Measurements from ENCODE around the gene SOX18. TPM values are rescaled to one million over a fixed set of nuclear protein-coding genes. Genes with fewer than 3 reads are reported as not detected.

The SOX18 gene
- total RNA-seq, 3 donors from 2014 or later (not counting 1 experiment from before 2014, with no cell fraction given): not detected

GRCh38 chr20:64009811-64010387, 39.5 kb downstream of the SOX18 start:
- Mint-ChIP-seq H3K4me3 (no peak overlapping the region), H3K27ac (peak overlapping the region; percentile 77), H3K9me3 (no peaks in the 10 kb centered on the region), H3K27me3 (ENCODE audit: low read depth in 2 of 2) (no peaks in the 10 kb centered on the region), H3K4me1 (peaks cover 25 to 32% of the 10 kb centered on the region in 2 donors), H3K36me3 (peaks cover 7% of the 10 kb centered on the region)
- no peak for TF ChIP-seq CTCF (IDR thresholded peaks at IDR 0.05)
- H3K9me3 ChIP-seq (ENCODE audit: control insufficient read depth, insufficient read depth, low read length): peaks cover 16% of the 10 kb centered on the region
- ATAC-seq (peak in 2 of 3 donors; percentile 19 to 26), DNase-seq (no peak)
- peaks cover 44% of the 10 kb centered on the region for H3K36me3 ChIP-seq (ENCODE audit: control insufficient read depth, insufficient read depth, low read length)
- intact Hi-C loops (cut with micrococcal nuclease): no loop called here
- no peaks in the 10 kb centered on the region for H3K27me3 ChIP-seq (ENCODE audit: control insufficient read depth, insufficient read depth, low read length)
- peaks cover 37% of the 10 kb centered on the region for H3K4me1 ChIP-seq (ENCODE audit: control insufficient read depth, insufficient read depth, low read length)
- no peak overlapping the region for H3K4me3 ChIP-seq (ENCODE audit: low read length)
- 43% methylated on average over 13 of the region's 13 CpGs for WGBS (ENCODE audit: insufficient coverage)
- H3K27ac ChIP-seq (ENCODE audit: low read length): peak overlapping the region; percentile 49

- no peak overlapping the region for H3K27ac Mint-ChIP-seq
- no peak overlapping the region for H3K27ac ChIP-seq (ENCODE audit: low read length)
- H3K9me3 ChIP-seq (ENCODE audit: control insufficient read depth, insufficient read depth, low read length): peaks cover 12% of the 10 kb centered on the region
- TF ChIP-seq CTCF (IDR thresholded peaks at IDR 0.05): no peak
- peaks cover 15 to 16% of the 10 kb centered on the region in 2 donors for H3K4me1 Mint-ChIP-seq
- 73% methylated on average over 3 of the region's 3 CpGs for WGBS (ENCODE audit: insufficient coverage)
- peaks cover 54% of the 10 kb centered on the region for H3K36me3 ChIP-seq (ENCODE audit: control insufficient read depth, insufficient read depth, low read length)
- H3K36me3 Mint-ChIP-seq: peaks cover 7% of the 10 kb centered on the region
- peaks cover 21% of the 10 kb centered on the region for H3K4me1 ChIP-seq (ENCODE audit: control insufficient read depth, insufficient read depth, low read length)
- no peaks in the 10 kb centered on the region for H3K27me3 ChIP-seq (ENCODE audit: control insufficient read depth, insufficient read depth, low read length)
- no peak overlapping the region for H3K4me3 ChIP-seq (ENCODE audit: low read length)
- intact Hi-C loops (cut with micrococcal nuclease): no loop called here
- ATAC-seq (no peak), DNase-seq (no peak)
- H3K4me3 Mint-ChIP-seq: no peak overlapping the region
- no peaks in the 10 kb centered on the region for H3K9me3 Mint-ChIP-seq
- H3K27me3 Mint-ChIP-seq (ENCODE audit: low read depth in 2 of 2): no peaks in the 10 kb centered on the region
These were observed 42.5 kb downstream of the SOX18 start for GRCh38 chr20:64006902-64007301.

GRCh38 chr20:64006490-64006889, 42.9 kb downstream of the SOX18 start:
- DNase-seq (no peak), ATAC-seq (no peak)
- no peak for TF ChIP-seq CTCF (IDR thresholded peaks at IDR 0.05)
- H3K9me3 ChIP-seq (ENCODE audit: control insufficient read depth, insufficient read depth, low read length): peaks cover 11% of the 10 kb centered on the region
- no peaks in the 10 kb centered on the region for H3K27me3 Mint-ChIP-seq (ENCODE audit: low read depth in 2 of 2)
- H3K4me1 Mint-ChIP-seq: peaks cover 15 to 16% of the 10 kb centered on the region in 2 donors
- no peaks in the 10 kb centered on the region for H3K27me3 ChIP-seq (ENCODE audit: control insufficient read depth, insufficient read depth, low read length)
- no peaks in the 10 kb centered on the region for H3K9me3 Mint-ChIP-seq
- no peak overlapping the region for H3K4me3 Mint-ChIP-seq
- H3K36me3 Mint-ChIP-seq: peaks cover 7% of the 10 kb centered on the region
- H3K36me3 ChIP-seq (ENCODE audit: control insufficient read depth, insufficient read depth, low read length): peaks cover 56% of the 10 kb centered on the region
- intact Hi-C loops (cut with micrococcal nuclease): no loop called here
- H3K27ac Mint-ChIP-seq: no peak overlapping the region
- WGBS (ENCODE audit: insufficient coverage): 97% methylated on average over 10 of the region's 10 CpGs
- no peak overlapping the region for H3K27ac ChIP-seq (ENCODE audit: low read length)
- peaks cover 20% of the 10 kb centered on the region for H3K4me1 ChIP-seq (ENCODE audit: control insufficient read depth, insufficient read depth, low read length)
- H3K4me3 ChIP-seq (ENCODE audit: low read length): no peak overlapping the region

GRCh38 chr20:64005394-64005793, 44.0 kb downstream of the SOX18 start:
- Mint-ChIP-seq H3K27ac (no peak overlapping the region), H3K4me3 (no peak overlapping the region), H3K9me3 (no peaks in the 10 kb centered on the region), H3K36me3 (peaks cover 7% of the 10 kb centered on the region), H3K4me1 (peaks cover 10 to 16% of the 10 kb centered on the region in 2 donors), H3K27me3 (ENCODE audit: low read depth in 2 of 2) (no peaks in the 10 kb centered on the region)
- no peak for ATAC-seq
- no peak overlapping the region for H3K4me3 ChIP-seq (ENCODE audit: low read length)
- peaks cover 53% of the 10 kb centered on the region for H3K36me3 ChIP-seq (ENCODE audit: control insufficient read depth, insufficient read depth, low read length)
- intact Hi-C loops (cut with micrococcal nuclease): no loop called here
- H3K9me3 ChIP-seq (ENCODE audit: control insufficient read depth, insufficient read depth, low read length): peaks cover 3% of the 10 kb centered on the region
- H3K27ac ChIP-seq (ENCODE audit: low read length): no peak overlapping the region
- WGBS (ENCODE audit: insufficient coverage): 65% methylated on average over 6 of the region's 6 CpGs
- no peak for TF ChIP-seq CTCF (IDR thresholded peaks at IDR 0.05)
- H3K27me3 ChIP-seq (ENCODE audit: control insufficient read depth, insufficient read depth, low read length): no peaks in the 10 kb centered on the region
- H3K4me1 ChIP-seq (ENCODE audit: control insufficient read depth, insufficient read depth, low read length): peaks cover 11% of the 10 kb centered on the region
- no peak for DNase-seq

All from natural killer cell (primary cell).